Keratinocyte (primary cell): Measurements from ENCODE around the gene ACBD6.

Experiments
- CTCF ChIP-seq, 3 experiments: IDR thresholded peaks in 1 of 3; conservative IDR thresholded peaks in 1 of 3; optimal IDR thresholded peaks in 1 of 3; 2 replicates in 2 of 3; 3 replicates in 1 of 3; pipeline versions ENCODE3 to v1.5.1; 2011; ENCODE audit warnings: low read length in 3 of 3, mild to moderate bottlenecking in 3 of 3, moderate library complexity in 2 of 3, control low read depth in 1 of 3, inconsistent platforms in 1 of 3; ENCODE audit not compliant: insufficient read depth in 2 of 3; ENCODE audit errors: extremely low read depth in 1 of 3
- EZH2 ChIP-seq: IDR thresholded peaks from one replicate; pipeline ENCODE4 v1.6.1; 2012; ENCODE audit warnings: inconsistent platforms, mild to moderate bottlenecking, low read length, moderate library complexity

DNA sequence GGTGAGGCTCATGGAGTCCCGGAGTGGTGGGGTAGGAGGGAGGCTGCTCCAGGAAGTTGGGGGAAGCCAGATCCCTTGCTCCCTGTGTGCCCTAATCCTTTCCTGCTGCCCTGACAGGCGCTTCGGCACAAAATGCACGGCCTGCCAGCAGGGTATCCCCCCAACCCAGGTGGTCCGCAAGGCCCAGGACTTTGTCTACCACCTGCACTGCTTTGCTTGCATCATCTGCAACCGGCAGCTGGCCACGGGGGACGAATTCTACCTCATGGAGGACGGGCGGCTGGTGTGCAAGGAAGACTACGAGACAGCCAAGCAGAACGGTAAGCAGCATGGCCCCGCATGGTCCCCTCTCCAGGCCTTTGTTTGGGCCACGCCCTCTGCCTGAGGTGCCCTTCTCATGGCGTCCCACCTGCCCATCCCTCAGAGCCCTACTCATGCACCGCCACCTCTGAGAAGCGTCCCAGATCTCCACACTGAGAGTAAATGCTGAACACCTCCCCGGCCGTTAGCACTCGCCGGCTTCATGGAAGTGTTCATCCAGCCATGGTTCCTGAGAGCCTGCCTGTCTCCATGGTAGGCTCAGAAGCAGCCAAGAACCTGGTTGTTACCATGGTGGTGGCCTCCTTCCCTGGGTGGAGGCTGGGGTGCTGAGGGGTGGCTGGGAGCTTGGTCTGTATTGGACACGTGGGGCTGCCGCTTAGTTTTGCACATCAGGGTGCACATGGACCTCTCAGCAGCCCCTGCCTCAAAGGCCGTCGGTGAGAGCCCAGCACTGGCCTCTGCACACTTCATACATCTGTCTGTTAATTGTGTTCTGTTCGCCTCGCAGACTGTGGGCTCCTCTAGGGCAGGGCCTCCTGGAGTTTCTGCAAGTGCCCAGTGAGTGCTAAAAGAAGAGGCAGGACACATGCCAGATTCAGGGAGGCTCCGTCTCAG lies 235.8 kb downstream of the ACBD6 start:
- TF ChIP-seq CTCF (optimal IDR thresholded peaks at IDR 0.05 in 1 of 3, IDR thresholded peaks at IDR 0.05 in 1 of 3, conservative IDR thresholded peaks at IDR 0.05 in 1 of 3; ENCODE audit: extremely low read depth in 1 of 3, insufficient read depth in 2 of 3, low read length in 3 of 3), result no peak
- no peak for TF ChIP-seq EZH2
